Fibroblast of upper back skin (primary cell): ENCODE results near the gene KLK1.
"Not testable (repeated sequence)": the region's sequence is repeated elsewhere in the genome, so short reads cannot be mapped to it uniquely, and the experiment has no call there.

Experiments used
- DNase-seq: peaks from one replicate; pipeline ENCODE4 v3.0.0-alpha.2; 2013

The KLK1 gene

GRCh38 chr19:50812474-50812873 is 11.1 kb downstream of the KLK1 start:
- DNase-seq: no peak

GRCh38 chr19:50811622-50812238 is 11.9 kb downstream of the KLK1 start:
- DNase-seq: not testable (repeated sequence)

DNA sequence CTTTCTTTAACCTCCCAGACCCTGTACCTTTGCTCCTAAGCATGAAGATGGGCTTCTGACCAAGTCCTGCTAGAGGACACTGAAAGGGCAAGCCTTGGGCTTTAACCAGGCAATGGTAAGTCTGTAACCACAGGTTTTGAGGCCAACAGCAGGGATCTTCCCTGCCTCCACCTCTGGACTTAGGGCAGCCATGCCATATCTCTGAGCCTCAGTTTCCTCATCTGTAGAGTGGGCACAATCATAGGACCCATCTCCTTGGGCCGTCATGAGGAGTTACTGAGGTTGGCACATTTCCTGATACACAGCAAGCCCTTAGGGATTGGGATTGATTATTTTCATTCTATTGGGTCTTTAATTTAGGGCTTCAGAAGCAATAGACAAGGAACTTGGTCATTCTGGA is 14.7 kb downstream of the KLK1 start:
- no peak for DNase-seq

- DNase-seq: peak; percentile 99
Measured at GRCh38 chr19:50804420-50805272, 18.9 kb downstream of the KLK1 start.

DNA sequence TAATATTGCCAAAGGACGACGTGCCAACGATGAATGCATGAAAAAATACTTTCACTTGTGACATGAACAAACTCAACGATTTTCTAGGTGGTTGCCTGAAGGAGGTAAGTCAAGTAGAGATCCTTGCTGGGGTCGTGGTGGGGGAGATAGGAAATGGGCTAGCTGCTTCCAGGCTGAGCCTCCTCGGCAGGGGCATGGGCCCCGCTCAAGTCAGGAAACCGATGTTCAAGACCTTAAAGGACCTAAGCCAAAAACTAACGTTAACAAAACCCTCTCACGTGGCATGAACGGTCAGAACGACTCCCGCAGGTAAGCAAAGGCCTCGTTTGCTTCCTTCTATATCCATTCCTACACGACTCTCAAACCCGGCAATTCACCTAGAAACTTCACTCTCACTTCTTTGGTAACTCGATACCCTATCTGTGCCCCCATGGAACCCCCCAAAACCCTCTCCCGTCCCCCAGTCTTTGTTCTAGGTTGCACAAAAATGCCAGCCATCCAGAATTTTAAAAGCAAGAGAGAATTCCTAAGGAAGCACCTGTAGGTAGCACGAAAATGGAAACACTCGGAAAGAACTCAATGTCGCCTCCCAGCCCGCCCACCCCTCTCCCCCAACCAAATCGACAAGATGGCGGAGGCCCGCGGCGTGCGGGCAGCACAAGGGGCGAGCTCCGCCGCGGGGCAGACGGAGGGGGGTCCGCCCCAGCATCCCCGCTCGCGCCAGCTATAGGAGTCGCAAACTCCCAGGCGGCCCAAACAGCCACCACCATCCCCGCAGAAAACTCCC is 19.8 kb downstream of the KLK1 start:
- DNase-seq: no peak

DNA sequence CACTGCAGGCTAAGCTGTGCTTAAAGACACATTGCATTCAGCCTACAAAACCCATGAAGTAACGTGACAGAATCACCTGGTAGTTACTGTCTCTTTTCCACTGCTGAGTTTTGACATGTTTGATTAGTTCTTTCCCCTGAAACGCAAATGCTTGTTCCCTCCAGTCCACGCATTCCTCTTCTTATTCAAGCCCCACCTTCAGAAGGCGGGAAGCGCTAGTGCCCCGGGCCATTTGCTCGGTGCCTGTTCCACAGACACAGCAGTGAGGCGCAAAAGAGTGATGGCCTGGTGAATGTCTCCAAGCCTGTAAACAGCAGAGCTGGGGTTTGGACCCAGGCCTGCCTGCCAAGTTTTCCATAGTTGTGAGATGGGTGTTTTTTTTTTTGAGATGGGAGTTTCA is 22.5 kb downstream of the KLK1 start:
- no peak for DNase-seq

- no peak for DNase-seq
Measured at GRCh38 chr19:50799547-50799851, 24.1 kb downstream of the KLK1 start.

DNA sequence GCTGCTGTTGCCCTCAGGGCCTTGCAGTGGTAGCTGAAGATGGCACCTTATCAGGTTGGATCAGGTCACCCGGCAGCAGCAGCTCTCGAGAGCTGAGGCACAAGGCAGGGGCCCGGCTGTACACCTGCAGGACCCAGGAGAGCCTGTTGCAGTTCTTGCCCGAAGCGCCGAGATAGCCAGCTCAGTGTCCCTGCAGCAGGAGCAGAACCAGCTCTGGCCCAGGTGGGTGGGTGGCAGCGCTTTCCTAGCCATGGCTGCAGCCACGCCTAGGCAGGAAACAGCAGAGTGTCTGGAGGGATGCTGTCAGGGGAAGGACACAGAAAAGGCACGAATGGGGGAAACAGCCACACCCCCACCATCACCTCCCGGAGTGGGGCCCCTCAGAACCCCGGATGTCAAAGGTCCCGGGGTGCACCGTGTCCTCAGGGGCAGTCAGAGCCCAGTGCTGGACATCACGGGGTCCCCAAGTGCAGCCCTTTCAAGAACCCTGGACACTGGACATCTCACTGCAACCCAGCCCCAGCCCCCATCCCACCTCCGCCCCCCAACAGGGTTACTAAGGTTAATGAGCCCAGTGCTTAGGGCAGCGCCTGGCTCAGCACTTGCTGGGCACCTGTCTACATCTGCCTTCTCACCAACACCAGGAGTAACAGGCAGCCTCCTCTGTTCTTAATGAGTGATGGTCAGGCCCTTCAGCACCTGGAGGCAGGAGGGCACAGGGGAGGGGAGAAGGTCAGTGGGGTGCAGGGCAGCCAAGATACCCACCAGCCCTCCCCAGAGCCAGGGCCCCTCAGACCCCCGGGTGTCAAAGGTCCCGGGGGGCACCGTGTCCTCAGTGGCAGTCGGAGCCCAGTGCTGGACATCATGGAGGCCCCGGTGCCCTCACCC is 24.7 kb downstream of the KLK1 start:
- DNase-seq: no peak

DNA sequence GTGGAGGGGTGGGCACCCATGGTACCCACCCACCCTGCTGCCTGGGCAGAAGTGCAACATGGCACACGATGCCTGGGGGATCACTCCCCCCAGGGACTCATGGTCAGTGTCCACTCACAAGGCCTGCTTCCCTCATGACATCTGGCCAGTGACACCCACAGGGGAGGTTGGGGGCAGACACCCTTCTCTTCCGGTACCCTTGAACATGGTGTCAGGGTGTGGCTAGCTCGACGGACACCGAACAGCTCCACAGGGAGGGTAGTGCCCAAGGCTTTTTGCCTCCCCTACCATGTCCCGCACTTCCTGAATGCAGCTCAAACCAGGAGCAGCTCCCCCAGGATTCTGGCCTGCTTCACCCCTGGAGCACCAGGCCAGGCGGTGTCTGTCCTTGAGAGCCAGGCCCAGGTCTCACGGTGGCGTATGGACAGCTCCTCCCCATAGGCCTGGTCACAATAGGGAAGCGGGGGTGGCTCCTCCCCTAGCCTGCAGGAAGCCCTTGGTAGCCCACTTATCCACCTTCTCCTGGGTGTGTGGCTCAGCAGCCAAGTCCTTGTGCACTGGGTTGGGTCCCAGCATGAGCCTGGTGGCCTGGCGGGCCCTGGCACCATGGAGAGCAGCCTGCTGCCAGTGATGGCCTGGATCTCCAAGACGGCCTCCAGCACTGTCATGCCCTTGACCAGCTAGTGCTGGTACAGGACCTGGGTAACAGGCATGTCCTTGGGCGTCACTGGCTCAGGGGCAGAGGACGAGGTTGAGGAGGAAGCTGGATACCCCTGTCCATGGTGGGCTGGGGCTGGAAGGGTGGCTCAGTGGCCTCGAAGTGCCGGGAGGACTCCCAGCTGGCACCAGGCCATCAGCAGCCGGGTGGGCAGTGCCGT is 25.6 kb downstream of the KLK1 start:
- DNase-seq: no peak

- DNase-seq: no peak
Measured at GRCh38 chr19:50797429-50797780, 26.2 kb downstream of the KLK1 start.

DNA sequence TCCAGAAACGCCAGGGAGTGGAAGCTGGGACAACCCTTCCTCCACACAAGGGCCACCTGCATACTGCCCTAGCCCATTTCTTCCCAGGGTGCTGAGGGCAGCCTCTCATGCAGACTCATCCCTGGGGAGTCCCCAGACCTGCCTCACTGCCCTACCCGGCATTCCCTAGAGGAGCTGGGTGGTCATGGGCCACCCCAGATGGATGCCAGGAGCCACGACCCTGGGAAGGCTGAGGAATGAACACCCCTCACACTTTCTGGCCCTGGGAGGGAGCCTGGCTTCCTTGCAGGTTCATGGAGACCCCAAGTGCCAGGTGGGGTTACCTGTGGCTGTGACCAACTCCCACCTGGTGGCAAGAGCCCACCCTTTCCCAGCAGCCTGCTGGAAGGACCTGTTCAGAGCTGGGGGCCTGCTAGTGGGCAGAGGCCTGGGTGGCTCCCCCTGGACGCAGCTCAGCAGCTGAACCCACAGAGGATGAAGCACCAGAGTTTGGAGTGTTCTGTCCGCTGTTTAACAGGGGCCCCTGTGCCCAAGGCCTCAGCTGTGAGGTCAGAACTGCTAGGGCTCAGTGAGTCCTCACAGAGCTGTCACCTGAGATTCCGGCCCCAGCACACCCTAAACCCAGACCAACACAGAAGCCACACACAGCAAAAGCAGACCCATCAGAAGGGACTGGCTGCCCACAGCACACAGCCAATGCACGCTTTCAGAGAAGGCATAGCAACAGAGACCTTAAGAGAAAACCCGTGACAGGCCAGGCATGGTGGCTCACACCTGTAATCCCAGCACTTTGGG is 26.8 kb downstream of the KLK1 start:
- no peak for DNase-seq

- no peak for DNase-seq
Measured at GRCh38 chr19:50796128-50796633, 27.4 kb downstream of the KLK1 start.

DNA sequence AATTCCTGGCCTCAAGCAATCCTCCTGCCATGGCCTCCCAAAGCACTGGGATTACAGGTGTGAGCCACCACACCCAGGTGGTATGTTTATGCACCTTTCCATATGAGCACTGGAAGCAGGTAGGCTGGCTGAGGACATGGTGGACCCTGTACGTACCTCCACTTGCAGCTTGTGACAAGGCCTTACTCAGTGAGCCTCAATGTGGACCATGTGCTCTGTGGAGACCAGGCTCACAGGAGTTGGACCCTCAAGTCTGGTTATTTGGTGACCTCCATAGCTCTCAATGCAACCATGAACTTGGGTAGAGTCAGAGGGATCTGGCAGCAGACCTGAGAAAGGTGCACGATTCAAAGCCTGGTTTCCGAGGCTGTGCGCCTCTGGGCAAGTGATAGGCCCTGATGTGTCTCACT is 27.9 kb downstream of the KLK1 start:
- DNase-seq: no peak

- DNase-seq: no peak
Measured at GRCh38 chr19:50794876-50795663, 28.5 kb downstream of the KLK1 start.

GRCh38 chr19:50794074-50794875 is 29.3 kb downstream of the KLK1 start:
- DNase-seq: no peak

DNA sequence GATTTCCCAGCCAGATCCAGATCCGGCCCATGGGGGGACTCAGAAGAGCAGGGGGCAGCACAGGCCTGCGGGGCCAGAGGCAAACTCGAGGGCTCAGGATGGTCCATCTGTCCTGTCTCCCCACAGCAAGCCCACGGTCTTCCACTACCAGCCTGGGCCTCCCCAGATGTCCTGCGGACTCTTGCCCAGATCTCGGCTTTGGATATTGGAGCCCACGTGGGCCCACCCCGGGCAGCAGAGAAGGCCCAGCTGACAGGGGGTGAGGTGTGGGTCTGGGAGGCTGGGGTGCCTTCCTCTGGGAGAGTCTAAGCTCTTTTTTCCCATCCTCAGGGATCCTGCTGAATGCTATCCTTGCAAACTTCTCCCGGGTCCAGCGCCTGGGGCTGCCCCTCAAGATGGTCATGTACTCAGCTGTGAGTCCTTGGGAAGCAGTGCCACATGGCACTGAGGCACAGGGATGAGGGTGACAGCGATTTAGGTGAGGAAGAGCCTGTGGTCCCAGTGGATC is 30.0 kb downstream of the KLK1 start:
- no peak for DNase-seq

- DNase-seq: no peak
Measured at GRCh38 chr19:50792272-50793250, 31.0 kb downstream of the KLK1 start.
